ENCODE results near the gene ABCF1. TPM values are rescaled to one million over a fixed set of nuclear protein-coding genes. Genes with fewer than 3 reads are reported as not detected.

Gene ABCF1
- total and polyA plus RNA-seq, 9 of the 15 experiments (the other 6 are each of a cell fraction or from before 2014, with no cell fraction given) = 41.6 to 193 (median 102) TPM

DNA sequence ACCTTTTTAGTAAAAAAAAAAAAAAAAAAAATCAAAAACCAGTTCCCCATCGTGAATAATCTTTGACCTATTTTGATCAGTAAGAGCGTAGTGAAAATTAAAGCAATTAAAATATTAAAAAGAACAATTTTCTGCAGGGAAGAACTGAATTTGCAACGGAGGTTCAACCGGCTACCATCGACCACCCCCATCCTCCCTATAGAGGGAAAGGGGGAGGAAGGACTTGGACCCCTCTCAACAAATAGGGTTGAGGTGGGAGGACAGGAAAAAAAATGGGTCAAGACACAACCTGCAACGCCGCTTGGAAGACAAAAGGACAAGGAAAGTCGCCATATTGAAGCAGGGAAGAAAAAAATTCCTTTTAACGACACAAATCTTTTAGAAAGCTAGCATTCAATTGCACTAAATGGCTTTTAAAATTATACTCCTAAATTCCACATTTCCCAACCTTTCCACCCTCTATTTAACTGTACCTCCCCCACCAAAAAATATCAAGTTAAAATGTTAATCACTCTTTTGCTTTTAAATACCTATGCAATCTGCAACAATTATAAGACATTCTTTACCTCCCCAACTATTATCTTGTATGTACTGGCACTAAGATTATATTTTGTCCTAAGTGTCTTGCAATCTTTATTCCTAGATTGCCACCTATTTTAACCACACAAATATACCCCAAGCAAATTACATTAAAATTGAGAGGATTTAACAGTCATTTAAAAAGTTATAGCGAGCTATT is 44.1 kb downstream of the ABCF1 start (continued):
- TF ChIP-seq, protein P1, sequence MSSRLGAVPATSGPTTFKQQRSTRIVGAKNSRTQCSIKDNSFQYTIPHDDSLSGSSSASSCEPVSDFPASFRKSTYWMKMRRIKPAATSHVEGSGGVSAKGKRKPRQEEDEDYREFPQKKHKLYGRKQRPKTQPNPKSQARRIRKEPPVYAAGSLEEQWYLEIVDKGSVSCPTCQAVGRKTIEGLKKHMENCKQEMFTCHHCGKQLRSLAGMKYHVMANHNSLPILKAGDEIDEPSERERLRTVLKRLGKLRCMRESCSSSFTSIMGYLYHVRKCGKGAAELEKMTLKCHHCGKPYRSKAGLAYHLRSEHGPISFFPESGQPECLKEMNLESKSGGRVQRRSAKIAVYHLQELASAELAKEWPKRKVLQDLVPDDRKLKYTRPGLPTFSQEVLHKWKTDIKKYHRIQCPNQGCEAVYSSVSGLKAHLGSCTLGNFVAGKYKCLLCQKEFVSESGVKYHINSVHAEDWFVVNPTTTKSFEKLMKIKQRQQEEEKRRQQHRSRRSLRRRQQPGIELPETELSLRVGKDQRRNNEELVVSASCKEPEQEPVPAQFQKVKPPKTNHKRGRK (tag; IDR thresholded peaks at IDR 0.05) = peak; percentile 42
- TF ChIP-seq KDM1A (IDR thresholded peaks at IDR 0.05) (0 out of 4 replicates have a peak, but pooled peaks of 1 of the 2 experiments have one; percentile 12), ZNF518B (CRISPR knock-in tag; IDR thresholded peaks at IDR 0.05) (peak; percentile 72; the same call in 1 of the 2 replicates), MAZ (CRISPR knock-in tag; conservative IDR thresholded peaks at IDR 0.05 in 1 of 2, IDR thresholded peaks at IDR 0.05 in 1 of 2) (peak in 1 of 2 experiments; percentile 16; a peak in 1 of 4 replicates), VEZF1 (CRISPR knock-in tag; IDR thresholded peaks at IDR 0.05) (peak; percentile 68), SMAD3 (CRISPR knock-in tag; conservative IDR thresholded peaks at IDR 0.05) (peak; percentile 93; the same call in 1 of the 2 replicates), NONO (IDR thresholded peaks at IDR 0.05; ENCODE audit: low read depth in 2 of 2, low read length in 1 of 2) (peak; percentile 20 to 74; a peak in 3 of 4 replicates), ZMIZ1 (IDR thresholded peaks at IDR 0.05; ENCODE audit: low read depth in 2 of 2, low read length in 2 of 2) (0 out of 4 replicates have a peak, but pooled peaks of 1 of the 2 experiments have one; percentile 0), ZNF354B (CRISPR knock-in tag; IDR thresholded peaks at IDR 0.05) (no peak; the same call in none of the 2 replicates), ZSCAN32 (CRISPR knock-in tag; IDR thresholded peaks at IDR 0.05) (peak; percentile 44; the same call in 1 of the 2 replicates), CEBPB (tag; IDR thresholded peaks at IDR 0.05) (no peak), ELK3 (CRISPR knock-in tag; IDR thresholded peaks at IDR 0.05) (peak; percentile 15; the same call in 1 of the 2 replicates), GABPB1 (CRISPR knock-in tag; IDR thresholded peaks at IDR 0.05) (no peak), RBFOX2 (IDR thresholded peaks at IDR 0.05; ENCODE audit: low read depth, low read length) (peak; percentile 70)

Measured in K562 (cell line).